Lung (tissue), 12 donors: Measurements from ENCODE around the gene IFIT3. TPM values are rescaled to one million over a fixed set of nuclear protein-coding genes. Genes with fewer than 3 reads are reported as not detected.

Experiments used
- ATAC-seq: fragments of 200-7000 bp; cut with Tn5 transposase; one replicate; pipeline ENCODE4 v1.9.1; 2020; ENCODE audit warnings: moderate number of reproducible peaks; ENCODE audit not compliant: insufficient read depth, low FRiP score
- DNase-seq, 3 donors: peaks; one replicate each; pipeline ENCODE4 v3.0.0-alpha.2; 2013 to 2017
- H3K27ac ChIP-seq, 2 donors: one replicate each; pipeline ENCODE4 v1.5.1; 2013; ENCODE audit warnings: mild to moderate bottlenecking in 2 of 2, moderate library complexity in 2 of 2, control low read depth in 1 of 2, inconsistent platforms in 1 of 2, low read depth in 1 of 2, low read length in 1 of 2
- H3K27me3 ChIP-seq, 3 donors: one replicate each; pipeline ENCODE4 v1.5.1; 2013; ENCODE audit warnings: low read length in 2 of 3; ENCODE audit not compliant: control insufficient read depth in 3 of 3, insufficient read depth in 3 of 3
- H3K36me3 ChIP-seq, 4 donors: one replicate each; pipeline ENCODE4 v1.5.1; 2013; ENCODE audit warnings: low read length in 4 of 4, mild to moderate bottlenecking in 1 of 4, moderate library complexity in 1 of 4; ENCODE audit not compliant: control insufficient read depth in 4 of 4, insufficient read depth in 4 of 4
- H3K4me1 ChIP-seq, 5 donors: one replicate each; pipeline ENCODE4 v1.5.1; 2013; ENCODE audit warnings: low read length in 5 of 5, mild to moderate bottlenecking in 2 of 5, moderate library complexity in 1 of 5; ENCODE audit not compliant: control insufficient read depth in 5 of 5, insufficient read depth in 5 of 5
- H3K4me3 ChIP-seq: one replicate; pipeline ENCODE4 v1.5.1; 2013; ENCODE audit warnings: mild to moderate bottlenecking, control low read depth, moderate library complexity
- H3K9ac ChIP-seq, 2 donors: one replicate each; pipeline ENCODE4 v1.5.1; 2013; ENCODE audit warnings: low read length in 2 of 2, control low read depth in 1 of 2; ENCODE audit not compliant: insufficient read depth in 1 of 2
- H3K9me3 ChIP-seq, 4 donors: one replicate each; pipeline ENCODE4 v1.5.1; 2013; ENCODE audit warnings: low read length in 3 of 4, mild to moderate bottlenecking in 1 of 4, moderate library complexity in 1 of 4; ENCODE audit not compliant: control insufficient read depth in 4 of 4, insufficient read depth in 3 of 4
- CTCF ChIP-seq: IDR thresholded peaks from 2 replicates; pipeline ENCODE4 v1.5.1; 2012; ENCODE audit warnings: mild to moderate bottlenecking; ENCODE audit errors: control extremely low read depth, extremely low read depth
- WGBS, 2 donors: extraction: QIAGEN DNeasy Blood & Tissue Kit; methylation state at CpG; one replicate each; pipeline ENCODE4 v1.1.7; 2013; 5-methylcytosine and 5-hydroxymethylcytosine counted together
- polyA plus RNA-seq, 2 donors: library from polyadenylated mRNA; stranded (reverse); fragments of 200-250 nt; gene quantifications; one replicate each; pipeline ENCODE4 v1.2.1, GENCODE V29; 2013
- total RNA-seq, 2 donors: library from RNA; depleted of rRNA in 1 of 2; stranded (reverse); fragments of >200 nt in 1 of 2; gene quantifications; one replicate each; pipeline ENCODE4 v1.2.1, GENCODE V29; 2014 to 2021
- donor health status: control.
- donor health status: control.
- donor health status: Bipolar disorder and iron deficiency.
- donor health status: healthy.
- donor health status: DM: yes; HTN: yes; CAD: no.

The IFIT3 gene
- total and polyA plus RNA-seq, 4 donors = 12.6 to 47.7 (median 22.3) TPM

GRCh38 chr10:89307269-89307577 lies 20.6 kb upstream of the IFIT3 start:
- no peak overlapping the region for H3K9ac ChIP-seq
- no peaks in the 10 kb centered on the region for H3K9me3 ChIP-seq
- no peak for ATAC-seq
- no peak overlapping the region for H3K4me3 ChIP-seq
- H3K27me3 ChIP-seq = no peaks in the 10 kb centered on the region
- peaks cover 4 to 14% (median 6%) of the 10 kb centered on the region in 4 donors for H3K36me3 ChIP-seq
- TF ChIP-seq CTCF = no peak
- no peak overlapping the region for H3K27ac ChIP-seq
- H3K4me1 ChIP-seq = peaks cover 2 to 20% (median 10%) of the 10 kb centered on the region in 5 donors
- DNase-seq = no peak

- H3K36me3 ChIP-seq = peaks cover 4 to 14% (median 6%) of the 10 kb centered on the region in 4 donors
- no peaks in the 10 kb centered on the region for H3K9me3 ChIP-seq
- WGBS, 2 donors = 95 to 97% methylated on average over 6 of the region's 6 CpGs
- no peak overlapping the region for H3K27ac ChIP-seq
- DNase-seq (no peak), ATAC-seq (no peak)
- no peak overlapping the region for H3K9ac ChIP-seq
- no peak overlapping the region for H3K4me3 ChIP-seq
- no peaks in the 10 kb centered on the region for H3K27me3 ChIP-seq
- H3K4me1 ChIP-seq = peaks cover 2 to 13% (median 8%) of the 10 kb centered on the region in 5 donors
- no peak for TF ChIP-seq CTCF
These were observed 19.5 kb upstream of the IFIT3 start for GRCh38 chr10:89308266-89308665.

GRCh38 chr10:89308736-89309135 lies 19.1 kb upstream of the IFIT3 start:
- WGBS, 2 donors = 94 to 96% methylated on average over 4 of the region's 4 CpGs
- H3K9me3 ChIP-seq = no peaks in the 10 kb centered on the region
- DNase-seq = no peak
- no peak overlapping the region for H3K9ac ChIP-seq
- no peak overlapping the region for H3K27ac ChIP-seq
- H3K4me3 ChIP-seq = no peak overlapping the region
- peaks cover 4 to 14% (median 6%) of the 10 kb centered on the region in 4 donors for H3K36me3 ChIP-seq
- peaks cover under 1 to 10% (median 4%) of the 10 kb centered on the region in 5 donors for H3K4me1 ChIP-seq
- no peaks in the 10 kb centered on the region for H3K27me3 ChIP-seq
- ATAC-seq = no peak
- no peak for TF ChIP-seq CTCF
